GM21619 (cell line): Measurements from ENCODE around the gene ZNF91.
"Not testable (repeated sequence)": the region's sequence is repeated elsewhere in the genome, so short reads cannot be mapped to it uniquely, and the experiment has no call there.

Experiments
- ATAC-seq: cut with Tn5 transposase; IDR thresholded peaks from one replicate; pipeline ENCODE4 v1.9.1; 2021; ENCODE audit not compliant: unreplicated experiment

ZNF91 gene

GRCh38 chr19:23395041-23395721 lies at the start of gene ZNF91:
ZNF91 (minus strand) TSS chr19:23395471; CDS start chr19:23395354, 117 bp downstream.
- ATAC-seq: peak; percentile 96

- no peak for ATAC-seq
Observed at GRCh38 chr19:23440791-23441190, 45.5 kb upstream of the ZNF91 start.

GRCh38 chr19:23440207-23440606 lies 44.9 kb upstream of the ZNF91 start:
- no peak for ATAC-seq

GRCh38 chr19:23439623-23440022 lies 44.4 kb upstream of the ZNF91 start:
- ATAC-seq: no peak

GRCh38 chr19:23437901-23438300 lies 42.6 kb upstream of the ZNF91 start:
- ATAC-seq: no peak

- no peak for ATAC-seq
Observed at GRCh38 chr19:23436944-23437343, 41.7 kb upstream of the ZNF91 start.

GRCh38 chr19:23436318-23436717 lies 41.0 kb upstream of the ZNF91 start:
- no peak for ATAC-seq

- ATAC-seq: no peak
Observed at GRCh38 chr19:23420824-23421223, 25.6 kb upstream of the ZNF91 start.

GRCh38 chr19:23419261-23419660 lies 24.0 kb upstream of the ZNF91 start:
- not testable (repeated sequence) for ATAC-seq

GRCh38 chr19:23415561-23416191 lies 20.4 kb upstream of the ZNF91 start:
- no peak for ATAC-seq

GRCh38 chr19:23415034-23415433 lies 19.8 kb upstream of the ZNF91 start:
- ATAC-seq: no peak

- no peak for ATAC-seq
Observed at GRCh38 chr19:23410155-23410554, 14.9 kb upstream of the ZNF91 start.

GRCh38 chr19:23409392-23410048 lies 14.2 kb upstream of the ZNF91 start:
- ATAC-seq: no peak

- ATAC-seq: no peak
Observed at GRCh38 chr19:23407616-23408133, 12.4 kb upstream of the ZNF91 start.

- ATAC-seq: no peak
Observed at GRCh38 chr19:23406721-23407120, 11.4 kb upstream of the ZNF91 start.

GRCh38 chr19:23406091-23406490 lies 10.8 kb upstream of the ZNF91 start:
- ATAC-seq: no peak

GRCh38 chr19:23404676-23405075 lies 9.4 kb upstream of the ZNF91 start:
- no peak for ATAC-seq

- ATAC-seq: no peak
Observed at GRCh38 chr19:23403581-23404324, 8.5 kb upstream of the ZNF91 start.

GRCh38 chr19:23403052-23403451 lies 7.8 kb upstream of the ZNF91 start:
- ATAC-seq: no peak

GRCh38 chr19:23402388-23402787 lies 7.1 kb upstream of the ZNF91 start:
- ATAC-seq: no peak

GRCh38 chr19:23401086-23401610 lies 5.9 kb upstream of the ZNF91 start:
- ATAC-seq: no peak
